ENCODE data around the gene SNAPC4. TPM values are rescaled to one million over a fixed set of nuclear protein-coding genes. Genes with fewer than 3 reads are reported as not detected.

The SNAPC4 gene
- 26.7 TPM in 2 replicates for total RNA-seq

GRCh38 chr9:136400038-136400834 lies at the start of gene SNAPC4:
TSS of gene SNAPC4 (minus strand) at chr9:136400170. CDS start at chr9:136398428, 1,742 bp downstream.
- intact Hi-C loops (cut with micrococcal nuclease) = loop anchor here (1.0 to 5.0 kb wide), 8 partner anchors 10 to 493 kb away; partner anchors contain the start of genes CAMSAP1, DNLZ, ENTR1 and PMPCA
- H3K27me3 Mint-ChIP-seq (ENCODE audit: insufficient read depth) = no peaks in the 10 kb centered on the region
- DNase-seq (ENCODE audit: low spot score) = peak; percentile 86
- H3K9me3 Mint-ChIP-seq = no peaks in the 10 kb centered on the region
- H3K4me3 Mint-ChIP-seq = peak within 1 kb of the TSS; percentile 91
- peaks cover 40% of the 10 kb centered on the region for H3K4me1 Mint-ChIP-seq (ENCODE audit: low read depth)
- peaks cover 48% of the 10 kb centered on the region for H3K36me3 Mint-ChIP-seq (ENCODE audit: low read depth)
- H3K27ac Mint-ChIP-seq = peak within 1 kb of the TSS; percentile 76

GRCh38 chr9:136448655-136449054 lies 48.7 kb upstream of the SNAPC4 start:
- Mint-ChIP-seq H3K36me3 (ENCODE audit: low read depth) (peaks cover 45% of the 10 kb centered on the region), H3K27ac (no peak overlapping the region), H3K4me3 (no peak overlapping the region), H3K4me1 (ENCODE audit: low read depth) (no peaks in the 10 kb centered on the region), H3K9me3 (no peaks in the 10 kb centered on the region), H3K27me3 (ENCODE audit: insufficient read depth) (no peaks in the 10 kb centered on the region)
- DNase-seq (ENCODE audit: low spot score) = no peak
- intact Hi-C loops (cut with micrococcal nuclease) = no loop called here

GRCh38 chr9:136447173-136447778 lies 47.3 kb upstream of the SNAPC4 start:
- intact Hi-C loops (cut with micrococcal nuclease) = no loop called here
- peaks cover 45% of the 10 kb centered on the region for H3K36me3 Mint-ChIP-seq (ENCODE audit: low read depth)
- no peaks in the 10 kb centered on the region for H3K4me1 Mint-ChIP-seq (ENCODE audit: low read depth)
- no peaks in the 10 kb centered on the region for H3K27me3 Mint-ChIP-seq (ENCODE audit: insufficient read depth)
- H3K27ac Mint-ChIP-seq = no peak overlapping the region
- no peak overlapping the region for H3K4me3 Mint-ChIP-seq
- no peaks in the 10 kb centered on the region for H3K9me3 Mint-ChIP-seq
- DNase-seq (ENCODE audit: low spot score) = no peak

GRCh38 chr9:136445799-136446198 lies 45.8 kb upstream of the SNAPC4 start:
- Mint-ChIP-seq H3K9me3 (no peaks in the 10 kb centered on the region), H3K27ac (no peak overlapping the region), H3K4me3 (no peak overlapping the region), H3K36me3 (ENCODE audit: low read depth) (peaks cover 42% of the 10 kb centered on the region), H3K27me3 (ENCODE audit: insufficient read depth) (no peaks in the 10 kb centered on the region), H3K4me1 (ENCODE audit: low read depth) (no peaks in the 10 kb centered on the region)
- DNase-seq (ENCODE audit: low spot score) = no peak
- intact Hi-C loops (cut with micrococcal nuclease) = no loop called here

GRCh38 chr9:136444102-136444501 lies 44.1 kb upstream of the SNAPC4 start:
- Mint-ChIP-seq H3K9me3 (no peaks in the 10 kb centered on the region), H3K27me3 (ENCODE audit: insufficient read depth) (no peaks in the 10 kb centered on the region), H3K4me3 (no peak overlapping the region), H3K36me3 (ENCODE audit: low read depth) (peaks cover 35% of the 10 kb centered on the region), H3K4me1 (ENCODE audit: low read depth) (no peaks in the 10 kb centered on the region), H3K27ac (no peak overlapping the region)
- intact Hi-C loops (cut with micrococcal nuclease) = no loop called here
- DNase-seq (ENCODE audit: low spot score) = no peak

GRCh38 chr9:136443687-136444086 lies 43.7 kb upstream of the SNAPC4 start:
- DNase-seq (ENCODE audit: low spot score) = no peak
- Mint-ChIP-seq H3K27ac (no peak overlapping the region), H3K4me1 (ENCODE audit: low read depth) (no peaks in the 10 kb centered on the region), H3K27me3 (ENCODE audit: insufficient read depth) (no peaks in the 10 kb centered on the region), H3K36me3 (ENCODE audit: low read depth) (peaks cover 35% of the 10 kb centered on the region), H3K4me3 (no peak overlapping the region), H3K9me3 (no peaks in the 10 kb centered on the region)
- intact Hi-C loops (cut with micrococcal nuclease) = no loop called here

GRCh38 chr9:136443087-136443486 lies 43.1 kb upstream of the SNAPC4 start:
- Mint-ChIP-seq H3K4me1 (ENCODE audit: low read depth) (peaks cover 2% of the 10 kb centered on the region), H3K36me3 (ENCODE audit: low read depth) (peaks cover 31% of the 10 kb centered on the region), H3K27me3 (ENCODE audit: insufficient read depth) (no peaks in the 10 kb centered on the region), H3K4me3 (no peak overlapping the region), H3K27ac (no peak overlapping the region), H3K9me3 (no peaks in the 10 kb centered on the region)
- DNase-seq (ENCODE audit: low spot score) = no peak
- intact Hi-C loops (cut with micrococcal nuclease) = no loop called here

- no peaks in the 10 kb centered on the region for H3K9me3 Mint-ChIP-seq
- H3K4me1 Mint-ChIP-seq (ENCODE audit: low read depth) = peaks cover 10% of the 10 kb centered on the region
- intact Hi-C loops (cut with micrococcal nuclease) = no loop called here
- no peak for DNase-seq (ENCODE audit: low spot score)
- no peak overlapping the region for H3K27ac Mint-ChIP-seq
- no peaks in the 10 kb centered on the region for H3K27me3 Mint-ChIP-seq (ENCODE audit: insufficient read depth)
- no peak overlapping the region for H3K4me3 Mint-ChIP-seq
- peaks cover 23% of the 10 kb centered on the region for H3K36me3 Mint-ChIP-seq (ENCODE audit: low read depth)
Observed at GRCh38 chr9:136442265-136442664, 42.3 kb upstream of the SNAPC4 start.

- intact Hi-C loops (cut with micrococcal nuclease) = no loop called here
- Mint-ChIP-seq H3K4me3 (no peak overlapping the region), H3K9me3 (no peaks in the 10 kb centered on the region), H3K27ac (peak overlapping the region; percentile 44), H3K36me3 (ENCODE audit: low read depth) (peaks cover 19% of the 10 kb centered on the region), H3K4me1 (ENCODE audit: low read depth) (peaks cover 15% of the 10 kb centered on the region), H3K27me3 (ENCODE audit: insufficient read depth) (no peaks in the 10 kb centered on the region)
- DNase-seq (ENCODE audit: low spot score) = no peak
Observed at GRCh38 chr9:136441681-136442245, 41.8 kb upstream of the SNAPC4 start.

- H3K4me3 Mint-ChIP-seq = no peak overlapping the region
- H3K4me1 Mint-ChIP-seq (ENCODE audit: low read depth) = peaks cover 18% of the 10 kb centered on the region
- H3K27me3 Mint-ChIP-seq (ENCODE audit: insufficient read depth) = no peaks in the 10 kb centered on the region
- no peak for DNase-seq (ENCODE audit: low spot score)
- intact Hi-C loops (cut with micrococcal nuclease) = no loop called here
- no peaks in the 10 kb centered on the region for H3K9me3 Mint-ChIP-seq
- peak overlapping the region; percentile 44 for H3K27ac Mint-ChIP-seq
- H3K36me3 Mint-ChIP-seq (ENCODE audit: low read depth) = peaks cover 15% of the 10 kb centered on the region
Observed at GRCh38 chr9:136441191-136441680, 41.3 kb upstream of the SNAPC4 start.

GRCh38 chr9:136439481-136440408 lies 39.8 kb upstream of the SNAPC4 start, which contains the start of gene INPP5E:
TSS of gene INPP5E (minus strand) at chr9:136439845. CDS start at chr9:136439419, 426 bp downstream.
- Mint-ChIP-seq H3K4me1 (ENCODE audit: low read depth) (peaks cover 18% of the 10 kb centered on the region), H3K9me3 (no peaks in the 10 kb centered on the region), H3K27me3 (ENCODE audit: insufficient read depth) (no peaks in the 10 kb centered on the region), H3K36me3 (ENCODE audit: low read depth) (peaks cover 18% of the 10 kb centered on the region), H3K4me3 (peak within 1 kb of the TSS; percentile 88), H3K27ac (peak within 1 kb of the TSS; percentile 23)
- intact Hi-C loops (cut with micrococcal nuclease) = loop anchor here (1.0 to 2.0 kb wide), 3 partner anchors 29 to 76 kb away; partner anchors contain the start of genes DNLZ, ENTR1, PMPCA and SEC16A
- peak; percentile 84 for DNase-seq (ENCODE audit: low spot score)
